Endothelial cell of umbilical vein (primary cell): ENCODE measurements around the gene HABP2. TPM values are rescaled to one million over a fixed set of nuclear protein-coding genes. Genes with fewer than 3 reads are reported as not detected.

ENCODE experiments used
- BruUV-seq: library from RNA; stranded (reverse); fragments of 400-500 nt; replicated peaks from 2 replicates; lab custom pipeline; 2021; lab: Mats Ljungman, UMichigan
- CTCF ChIA-PET: fragments of 300-600, 350-600 bp; sonication (Branson Sonifier 250); formaldehyde crosslinking; loops from one replicate; lab custom pipeline; 2021; ENCODE audit warnings: antibody characterized with exemption, inconsistent platforms; lab: Charles Lee
- POLR2A ChIA-PET: fragments of 300-600, 350-600 bp; sonication (Branson Sonifier 250); formaldehyde crosslinking; loops from one replicate; lab custom pipeline; 2021; ENCODE audit warnings: antibody characterized with exemption, inconsistent platforms; lab: Charles Lee
- DNase-seq: peaks from one replicate; pipeline ENCODE4 v3.0.0-alpha.2; 2011; ENCODE audit warnings: low read depth, low spot score
- FAIRE-seq: peaks from 2 replicates; lab custom pipeline; 2011; peaks lifted over from hg19 to GRCh38; lab: Jason Lieb, UNC
- H2AFZ ChIP-seq: 2 replicates; pipeline ENCODE4 v1.6.0; 2012; ENCODE audit warnings: low read depth, low read length, control low read depth, inconsistent platforms
- H3K27ac ChIP-seq: 2 replicates; pipeline ENCODE4 v1.5.1; 2011; ENCODE audit warnings: low read depth, mild to moderate bottlenecking, control low read depth, low read length, moderate library complexity; ENCODE audit not compliant: insufficient read depth
- H3K27me3 ChIP-seq, 2 experiments: 2 replicates each; pipeline versions ENCODE4 v1.6.0 to v1.6.1; 2011; ENCODE audit warnings: low read length in 2 of 2, mixed read lengths in 1 of 2; ENCODE audit not compliant: control insufficient read depth in 2 of 2, insufficient read depth in 2 of 2
- H3K36me3 ChIP-seq, 2 experiments: 2 replicates in 1 of 2; 3 replicates in 1 of 2; pipeline ENCODE4 v1.5.1; 2011; ENCODE audit warnings: low read length in 2 of 2, mild to moderate bottlenecking in 1 of 2, moderate library complexity in 1 of 2; ENCODE audit not compliant: control insufficient read depth in 2 of 2, insufficient read depth in 2 of 2; ENCODE audit errors: extremely low read depth in 1 of 2
- H3K4me1 ChIP-seq: 3 replicates; pipeline ENCODE4 v1.5.1; 2011; ENCODE audit warnings: mild to moderate bottlenecking, low read length; ENCODE audit not compliant: control insufficient read depth, insufficient read depth; ENCODE audit errors: extremely low read depth
- H3K4me2 ChIP-seq: 2 replicates; pipeline ENCODE4 v1.6.1; 2011; ENCODE audit warnings: low read length, control low read depth, mixed read lengths; ENCODE audit not compliant: insufficient read depth
- H3K4me3 ChIP-seq, 3 experiments: fragments of 200-600 bp in 1 of 3; sonication (generic), shearing (Covaris generic) in 1 of 3; replicated peaks in 1 of 3; 2 replicates each; pipeline ENCODE4 v1.5.1; 2011 to 2016; ENCODE audit warnings: control low read depth in 3 of 3, low read length in 3 of 3, mild to moderate bottlenecking in 2 of 3, inconsistent platforms in 1 of 3, low read depth in 1 of 3, moderate library complexity in 1 of 3; ENCODE audit not compliant: insufficient read depth in 1 of 3
- H3K79me2 ChIP-seq: 2 replicates; pipeline ENCODE4 v1.6.0; 2012; ENCODE audit warnings: low read length, inconsistent platforms; ENCODE audit not compliant: control insufficient read depth, insufficient read depth
- H3K9ac ChIP-seq: replicated peaks from 2 replicates; pipeline ENCODE3; 2011; ENCODE audit warnings: low read length, control low read depth; ENCODE audit not compliant: insufficient read depth; ENCODE audit errors: extremely low read depth
- H3K9me1 ChIP-seq: replicated peaks from 3 replicates; pipeline ENCODE4 v1.6.0; 2011; ENCODE audit warnings: mild to moderate bottlenecking, low read length; ENCODE audit not compliant: control insufficient read depth, insufficient read depth; ENCODE audit errors: extremely low read depth
- H3K9me3 ChIP-seq: replicated peaks from 2 replicates; pipeline ENCODE4 v1.5.1; 2012; ENCODE audit warnings: low read length, inconsistent platforms; ENCODE audit not compliant: control insufficient read depth, insufficient read depth
- H4K20me1 ChIP-seq: replicated peaks from 2 replicates; pipeline ENCODE3; 2011; ENCODE audit warnings: mild to moderate bottlenecking, low read length; ENCODE audit not compliant: control insufficient read depth, insufficient read depth; ENCODE audit errors: extremely low read depth
- EZH2 ChIP-seq: IDR thresholded peaks from 2 replicates; pipeline ENCODE4 v1.6.1; 2012; ENCODE audit warnings: borderline replicate concordance, low read depth, mild to moderate bottlenecking, moderate library complexity, low read length, inconsistent platforms; ENCODE audit not compliant: severe bottlenecking
- FOS ChIP-seq: IDR thresholded peaks from 2 replicates; pipeline ENCODE4 v1.6.1; 2011; ENCODE audit warnings: mild to moderate bottlenecking, low read length, moderate library complexity, borderline replicate concordance; ENCODE audit not compliant: insufficient read depth
- GATA2 ChIP-seq: IDR thresholded peaks from 2 replicates; pipeline ENCODE4 v1.7.0; 2011; ENCODE audit warnings: low read depth, mild to moderate bottlenecking, moderate library complexity, mixed read lengths, low read length; ENCODE audit not compliant: insufficient read length, insufficient read depth
- JUN ChIP-seq: IDR thresholded peaks from 2 replicates; pipeline ENCODE4 v1.6.1; 2011; ENCODE audit warnings: borderline replicate concordance, low read depth; ENCODE audit not compliant: insufficient read length, insufficient read depth
- MYC ChIP-seq: IDR thresholded peaks from one replicate; pipeline ENCODE4 v1.6.1; 2011; ENCODE audit warnings: mild to moderate bottlenecking, low read depth, low read length
- POLR2A ChIP-seq: IDR thresholded peaks from 2 replicates; pipeline ENCODE4 v1.6.1; 2012; ENCODE audit warnings: low read depth, mild to moderate bottlenecking, control low read depth, low read length
- POLR2AphosphoS5 ChIP-seq: IDR thresholded peaks from 2 replicates; pipeline ENCODE4 v1.6.1; 2012; ENCODE audit warnings: low read depth, mild to moderate bottlenecking, control low read depth, low read length, moderate library complexity; ENCODE audit not compliant: insufficient read depth
- dilution Hi-C: fragments of 300-500 bp; cut with MboI; formaldehyde crosslinking; loops from one replicate; pipeline ENCODE4 v1.15.0; 2019; ENCODE audit warnings: low sequenced_read_pairs; ENCODE audit not compliant: extremely low pct_ligation_motif_present
- intact Hi-C: fragments of 100-400 bp; cut with micrococcal nuclease; formaldehyde crosslinking; loops from one replicate; pipeline ENCODE4 v1.10.0; 2022
- polyA plus RNA-seq, 4 experiments: library from polyadenylated mRNA; depleted of rRNA in 3 of 4; stranded (reverse) in 3 of 4; unstranded in 1 of 4; fragments of >200 nt; gene quantifications; 2 replicates each; pipeline versions ENCODE4 v1.2.1 to v1.2.3, GENCODE V29; 2011 to 2012; ENCODE audit warnings: missing spikeins in 1 of 4
- total RNA-seq: library from RNA; stranded (reverse); gene quantifications from 2 replicates; pipeline ENCODE4 v1.2.3, GENCODE V29; 2021
- TF ChIP-seq, protein P1 (sequence below), 2 donors: IDR thresholded peaks; 1 replicate in 1 of 2; 2 replicates in 1 of 2; pipeline ENCODE4 v1.5.1; 2011; ENCODE audit warnings: low read length in 2 of 2, mild to moderate bottlenecking in 2 of 2, moderate library complexity in 2 of 2, control low read depth in 1 of 2, inconsistent platforms in 1 of 2, low read depth in 1 of 2; ENCODE audit not compliant: insufficient read depth in 1 of 2; ENCODE audit errors: extremely low read depth in 1 of 2
- TF ChIP-seq, protein P2 (sequence below): IDR thresholded peaks from 2 replicates; pipeline ENCODE4 v1.6.1; 2011; ENCODE audit not compliant: insufficient read depth, insufficient read length

HABP2 gene
- total and polyA plus RNA-seq, 2 donors (not counting 3 experiments of a cell fraction or from before 2014, with no cell fraction given), result 0.04 TPM; not detected in 1

DNA sequence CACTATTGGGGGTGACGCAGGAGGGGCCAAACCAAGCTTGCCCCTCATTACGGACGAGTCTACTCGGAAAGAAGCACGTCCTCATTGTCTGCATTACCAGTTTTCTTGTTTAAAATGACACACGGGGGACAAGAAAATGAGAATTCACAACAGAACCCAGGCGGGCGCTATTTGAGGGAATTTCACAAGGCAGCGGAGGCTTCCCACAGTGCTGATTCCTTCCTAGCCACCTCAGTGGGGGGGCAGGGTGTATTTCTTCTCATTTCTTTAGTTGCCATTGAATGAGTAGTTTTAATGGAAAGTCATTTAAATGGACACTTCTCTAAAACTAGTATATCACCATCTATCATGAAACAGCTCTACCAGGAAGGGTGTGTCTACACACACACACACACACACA is 68.1 kb downstream of the HABP2 start:
- POLR2A ChIA-PET, result no interaction called here
- BruUV-seq, result no TSS peak
- H3K4me2 ChIP-seq, result no peak overlapping the region
- no peak overlapping the region for H3K4me3 ChIP-seq
- no peaks in the 10 kb centered on the region for H3K9me1 ChIP-seq
- FAIRE-seq, result no peak
- H3K9me3 ChIP-seq, result no peaks in the 10 kb centered on the region
- H3K79me2 ChIP-seq, result no peaks in the 10 kb centered on the region
- no peaks in the 10 kb centered on the region for H4K20me1 ChIP-seq
- CTCF ChIA-PET, result no interaction called here
- peaks cover 2 to 19% of the 10 kb centered on the region in 2 experiments for H3K27me3 ChIP-seq
- dilution Hi-C loops, result no loop called here
- no peaks in the 10 kb centered on the region for H3K4me1 ChIP-seq
- no peak overlapping the region for H2AFZ ChIP-seq
- DNase-seq, result no peak
- no peak for TF ChIP-seq GATA2
- TF ChIP-seq FOS, result no peak
- TF ChIP-seq MYC, result no peak
- TF ChIP-seq JUN, result no peak
- TF ChIP-seq, protein P1, sequence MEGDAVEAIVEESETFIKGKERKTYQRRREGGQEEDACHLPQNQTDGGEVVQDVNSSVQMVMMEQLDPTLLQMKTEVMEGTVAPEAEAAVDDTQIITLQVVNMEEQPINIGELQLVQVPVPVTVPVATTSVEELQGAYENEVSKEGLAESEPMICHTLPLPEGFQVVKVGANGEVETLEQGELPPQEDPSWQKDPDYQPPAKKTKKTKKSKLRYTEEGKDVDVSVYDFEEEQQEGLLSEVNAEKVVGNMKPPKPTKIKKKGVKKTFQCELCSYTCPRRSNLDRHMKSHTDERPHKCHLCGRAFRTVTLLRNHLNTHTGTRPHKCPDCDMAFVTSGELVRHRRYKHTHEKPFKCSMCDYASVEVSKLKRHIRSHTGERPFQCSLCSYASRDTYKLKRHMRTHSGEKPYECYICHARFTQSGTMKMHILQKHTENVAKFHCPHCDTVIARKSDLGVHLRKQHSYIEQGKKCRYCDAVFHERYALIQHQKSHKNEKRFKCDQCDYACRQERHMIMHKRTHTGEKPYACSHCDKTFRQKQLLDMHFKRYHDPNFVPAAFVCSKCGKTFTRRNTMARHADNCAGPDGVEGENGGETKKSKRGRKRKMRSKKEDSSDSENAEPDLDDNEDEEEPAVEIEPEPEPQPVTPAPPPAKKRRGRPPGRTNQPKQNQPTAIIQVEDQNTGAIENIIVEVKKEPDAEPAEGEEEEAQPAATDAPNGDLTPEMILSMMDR (IDR thresholded peaks at IDR 0.05; ENCODE audit: extremely low read depth in 1 of 2, insufficient read depth in 1 of 2, low read depth in 1 of 2, low read length in 2 of 2), result no peak
- TF ChIP-seq POLR2AphosphoS5, result no peak
- TF ChIP-seq POLR2A, result no peak
- TF ChIP-seq, protein P2, sequence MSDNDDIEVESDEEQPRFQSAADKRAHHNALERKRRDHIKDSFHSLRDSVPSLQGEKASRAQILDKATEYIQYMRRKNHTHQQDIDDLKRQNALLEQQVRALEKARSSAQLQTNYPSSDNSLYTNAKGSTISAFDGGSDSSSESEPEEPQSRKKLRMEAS, result no peak
- no peak for TF ChIP-seq EZH2
- intact Hi-C loops, result no loop called here
- H3K36me3 ChIP-seq, result no peaks in the 10 kb centered on the region
- no peak overlapping the region for H3K27ac ChIP-seq
- H3K9ac ChIP-seq, result no peak overlapping the region
